ENCODE data around the gene DNAJC2. TPM values are rescaled to one million over a fixed set of nuclear protein-coding genes. Genes with fewer than 3 reads are reported as not detected.

DNAJC2 gene
- polyA plus RNA-seq, 1 experiment, result 9.1 TPM

GRCh38 chr7:103387242-103387641 is 42.7 kb upstream of the DNAJC2 start:
- H3K36me3 ChIP-seq (ENCODE audit: control insufficient read depth, insufficient read depth, low read length), result no peaks in the 10 kb centered on the region
- no peak overlapping the region for H3K4me3 ChIP-seq (ENCODE audit: low read depth, low read length)
- DNase-seq (ENCODE audit: low read depth), result no peak
- H3K27me3 ChIP-seq (ENCODE audit: control insufficient read depth, insufficient read depth, low read length), result no peaks in the 10 kb centered on the region
- CTCF ChIA-PET, result no interaction called here
- POLR2A ChIA-PET, result no interaction called here
- TF ChIP-seq CTCF (IDR thresholded peaks at IDR 0.05; ENCODE audit: insufficient read depth, low read depth, low read length), result no peak

GRCh38 chr7:103382032-103382402 is 37.5 kb upstream of the DNAJC2 start:
- Histone ChIP-seq H3K36me3 (ENCODE audit: control insufficient read depth, insufficient read depth, low read length) (no peaks in the 10 kb centered on the region), H3K27me3 (ENCODE audit: control insufficient read depth, insufficient read depth, low read length) (peaks cover 1% of the 10 kb centered on the region), H3K4me3 (ENCODE audit: low read depth, low read length) (no peak overlapping the region)
- no peak for DNase-seq (ENCODE audit: low read depth)
- no peak for TF ChIP-seq CTCF (IDR thresholded peaks at IDR 0.05; ENCODE audit: insufficient read depth, low read depth, low read length)
- POLR2A ChIA-PET, result no interaction called here
- CTCF ChIA-PET, result no interaction called here

GRCh38 chr7:103381280-103382031 is 36.9 kb upstream of the DNAJC2 start:
- CTCF ChIA-PET, result no interaction called here
- H3K36me3 ChIP-seq (ENCODE audit: control insufficient read depth, insufficient read depth, low read length), result no peaks in the 10 kb centered on the region
- POLR2A ChIA-PET, result no interaction called here
- peaks cover 1% of the 10 kb centered on the region for H3K27me3 ChIP-seq (ENCODE audit: control insufficient read depth, insufficient read depth, low read length)
- no peak for DNase-seq (ENCODE audit: low read depth)
- no peak overlapping the region for H3K4me3 ChIP-seq (ENCODE audit: low read depth, low read length)
- TF ChIP-seq CTCF (IDR thresholded peaks at IDR 0.05; ENCODE audit: insufficient read depth, low read depth, low read length), result no peak

GRCh38 chr7:103380395-103381191 is 36.0 kb upstream of the DNAJC2 start:
- TF ChIP-seq CTCF (IDR thresholded peaks at IDR 0.05; ENCODE audit: insufficient read depth, low read depth, low read length), result no peak
- Histone ChIP-seq H3K27me3 (ENCODE audit: control insufficient read depth, insufficient read depth, low read length) (peaks cover 1% of the 10 kb centered on the region), H3K4me3 (ENCODE audit: low read depth, low read length) (no peak overlapping the region), H3K36me3 (ENCODE audit: control insufficient read depth, insufficient read depth, low read length) (no peaks in the 10 kb centered on the region)
- no peak for DNase-seq (ENCODE audit: low read depth)
- POLR2A ChIA-PET, result no interaction called here
- CTCF ChIA-PET, result interaction anchor here (1.0 kb wide), 1 partner anchor 10 kb away, joined by 3 read pairs; no protein-coding TSS in a partner anchor

GRCh38 chr7:103379270-103379975 is 34.9 kb upstream of the DNAJC2 start:
- TF ChIP-seq CTCF (IDR thresholded peaks at IDR 0.05; ENCODE audit: insufficient read depth, low read depth, low read length), result no peak
- CTCF ChIA-PET, result interaction anchor here (0.9 to 1.0 kb wide), 2 partner anchors 9 to 21 kb away, joined by 3 to 4 read pairs; no protein-coding TSS in a partner anchor
- H3K27me3 ChIP-seq (ENCODE audit: control insufficient read depth, insufficient read depth, low read length), result peaks cover 1% of the 10 kb centered on the region

More at GRCh38 chr7:103379270-103379975, 34.9 kb upstream of the DNAJC2 start:
- Histone ChIP-seq H3K4me3 (ENCODE audit: low read depth, low read length) (no peak overlapping the region), H3K36me3 (ENCODE audit: control insufficient read depth, insufficient read depth, low read length) (no peaks in the 10 kb centered on the region)
- DNase-seq (ENCODE audit: low read depth), result no peak
- POLR2A ChIA-PET, result no interaction called here

Measured in BJ (cell line).